Measurements from ENCODE around the gene GALT.

The GALT gene

DNA sequence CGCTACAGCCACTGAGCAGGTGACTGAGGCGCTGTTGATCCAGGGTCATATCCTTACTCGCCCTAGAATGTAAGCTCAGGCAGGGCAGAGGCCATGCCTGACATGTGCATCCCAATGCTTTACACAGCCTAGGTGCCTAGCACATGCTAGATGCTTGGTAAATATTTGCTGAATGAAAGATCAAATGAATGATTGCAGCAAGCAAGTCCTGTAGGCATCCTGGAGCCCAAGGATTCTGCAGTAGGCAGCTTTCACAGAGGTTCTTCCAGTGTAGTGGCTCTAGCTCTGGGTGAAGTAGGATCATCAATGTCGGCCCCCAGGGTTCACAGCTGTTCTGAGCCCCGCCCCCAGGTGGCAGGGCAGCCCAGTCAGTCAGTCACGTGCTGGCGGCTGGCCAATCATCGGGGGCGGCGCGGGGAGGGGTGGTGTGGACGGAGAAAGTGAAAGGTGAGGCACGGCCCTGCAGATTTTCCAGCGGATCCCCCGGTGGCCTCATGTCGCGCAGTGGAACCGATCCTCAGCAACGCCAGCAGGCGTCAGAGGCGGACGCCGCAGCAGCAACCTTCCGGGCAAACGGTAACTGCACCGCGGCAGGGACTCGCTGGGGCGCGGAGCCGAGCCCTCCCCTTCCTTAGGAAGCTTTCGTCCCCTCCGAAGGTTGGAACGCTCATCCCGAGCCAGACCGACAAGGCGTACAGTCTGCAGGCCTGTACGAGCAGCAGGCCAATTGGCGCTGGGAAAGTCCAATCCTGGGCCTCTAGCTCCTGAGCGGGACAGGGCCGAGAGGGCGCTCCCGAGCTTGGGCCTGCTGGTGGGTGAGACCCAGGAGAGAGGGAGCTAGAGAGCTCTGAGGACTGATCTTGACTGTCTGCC lies at the start of gene GALT:
Gene GALT, plus strand, starts transcription at position 465 of the 873 bp plus-strand sequence. Its CDS starts 30 bp downstream, at position 495.
- DNase-seq: peak; percentile 98

DNA sequence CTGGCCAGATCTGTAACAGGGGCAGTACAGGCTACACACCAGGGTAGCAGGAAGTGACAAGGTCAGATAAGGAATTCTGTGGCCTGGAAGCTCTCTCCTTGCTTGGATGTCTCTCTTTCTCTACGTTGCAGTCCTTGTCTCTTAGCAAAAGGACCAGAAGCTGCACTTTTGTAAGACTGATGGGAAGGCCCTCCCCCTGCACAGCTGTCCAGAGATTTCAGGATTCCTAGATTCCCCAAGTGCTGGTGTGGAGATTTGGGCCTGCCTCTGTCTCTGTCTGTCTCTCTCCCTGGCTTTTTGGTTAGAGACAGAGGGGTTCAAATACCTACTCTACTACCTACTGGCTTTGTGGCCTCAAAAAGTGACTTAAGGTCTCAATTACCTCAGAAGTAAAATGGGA lies 46.9 kb upstream of the GALT start:
- DNase-seq: no peak

GRCh38 chr9:34600908-34601307 lies 45.6 kb upstream of the GALT start:
- no peak for DNase-seq

DNA sequence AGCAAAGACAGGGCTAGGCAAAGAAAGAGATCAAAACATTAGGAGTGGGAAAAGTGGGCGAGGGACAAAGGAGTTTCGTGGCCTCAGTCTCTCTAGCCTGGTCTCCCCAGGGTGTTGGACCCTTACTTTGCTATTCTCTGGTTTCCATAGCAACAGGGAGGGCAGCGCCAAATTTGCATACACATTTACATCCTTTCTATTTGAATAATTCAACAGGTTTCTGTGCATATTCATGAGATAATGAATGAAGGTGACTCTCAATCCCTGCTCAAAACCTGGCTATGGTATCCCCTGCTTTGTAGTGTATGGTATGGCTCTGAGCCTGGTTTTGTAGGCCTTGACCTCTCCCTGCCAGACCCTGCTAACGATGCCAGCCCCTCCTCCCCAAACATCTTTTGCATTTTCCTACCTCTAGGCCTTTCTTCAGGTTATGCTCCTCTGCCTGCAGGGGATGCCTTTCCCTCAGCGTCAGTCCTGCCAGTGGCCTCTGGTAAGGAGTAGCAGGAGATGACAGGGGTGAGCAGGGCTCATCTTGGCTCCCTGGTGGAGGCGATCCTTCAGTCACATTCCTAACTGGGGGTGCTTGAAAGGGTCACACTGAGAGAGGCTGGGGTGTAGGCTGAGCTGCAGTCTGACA lies 44.4 kb upstream of the GALT start:
- no peak for DNase-seq

- DNase-seq: peak; percentile 83
Observed at GRCh38 chr9:34603610-34604231, 42.8 kb upstream of the GALT start.

DNA sequence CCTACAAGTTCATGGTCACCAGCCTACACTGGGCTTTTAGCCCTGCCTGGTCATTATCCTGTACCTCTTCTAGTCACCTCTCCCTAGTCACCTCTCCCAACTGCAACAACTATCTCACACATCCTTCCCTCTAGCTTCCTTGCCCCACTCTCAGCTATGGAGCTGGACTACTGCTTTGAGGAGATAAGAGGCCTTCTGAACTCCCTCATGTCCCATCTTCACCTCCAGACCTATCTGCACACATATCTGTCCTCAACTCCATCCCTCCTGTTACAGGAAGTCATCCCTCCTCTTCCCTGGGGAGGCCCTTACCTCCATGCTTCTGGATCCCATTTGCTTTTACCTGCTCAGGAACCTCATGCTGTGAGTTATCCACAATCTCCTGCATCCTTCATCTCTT lies 40.3 kb upstream of the GALT start:
- DNase-seq: no peak

GRCh38 chr9:34606905-34607304 lies 39.6 kb upstream of the GALT start:
- DNase-seq: no peak

DNA sequence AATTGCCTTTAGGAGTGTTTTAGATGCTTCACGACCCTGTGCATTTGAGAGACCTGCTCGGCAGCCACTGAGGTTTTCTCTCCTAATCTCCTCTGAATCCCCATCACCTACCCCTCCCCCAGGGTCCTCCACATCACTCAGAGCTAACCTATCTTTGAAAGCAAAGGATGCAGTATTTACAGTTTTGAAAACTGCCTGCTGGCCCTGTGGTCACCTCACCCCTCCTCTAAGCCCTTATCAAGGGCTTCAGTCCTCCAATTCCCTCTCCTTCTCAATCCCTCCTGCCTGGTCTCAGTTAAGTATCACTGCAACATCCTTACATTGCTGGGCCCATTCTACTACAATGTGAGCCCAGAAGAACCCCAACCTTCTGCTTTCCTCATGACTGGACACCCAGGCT lies 39.1 kb upstream of the GALT start:
- no peak for DNase-seq

GRCh38 chr9:34610434-34611206 lies 35.9 kb upstream of the GALT start:
- DNase-seq: no peak

DNA sequence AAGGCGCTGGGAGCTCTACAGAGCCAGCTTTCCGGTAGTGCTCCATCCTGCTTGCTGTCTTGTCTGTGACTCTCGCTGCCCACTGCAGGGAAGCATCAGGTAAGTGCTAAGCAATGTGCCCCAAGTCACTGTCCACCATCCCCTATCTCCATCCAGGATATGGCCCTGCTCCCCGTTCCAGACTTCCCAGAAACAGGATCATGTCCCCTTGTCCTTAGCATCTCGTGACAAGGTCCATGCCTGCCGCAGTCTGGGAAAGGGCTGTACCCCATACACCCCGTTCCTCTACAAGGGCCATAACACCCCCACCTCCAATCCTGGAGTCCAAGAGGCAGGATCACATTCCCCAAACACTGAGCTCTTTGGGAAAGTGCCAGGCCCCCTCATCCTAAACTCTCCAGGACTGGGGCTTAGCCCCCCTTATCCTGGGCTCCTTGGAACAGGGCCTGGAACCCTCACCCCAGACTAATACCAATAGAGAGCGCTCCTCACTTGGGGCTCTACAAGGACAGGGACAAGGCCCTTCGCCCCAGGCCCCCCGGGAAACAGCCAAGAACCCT lies 35.1 kb upstream of the GALT start:
- DNase-seq: peak; percentile 12

DNA sequence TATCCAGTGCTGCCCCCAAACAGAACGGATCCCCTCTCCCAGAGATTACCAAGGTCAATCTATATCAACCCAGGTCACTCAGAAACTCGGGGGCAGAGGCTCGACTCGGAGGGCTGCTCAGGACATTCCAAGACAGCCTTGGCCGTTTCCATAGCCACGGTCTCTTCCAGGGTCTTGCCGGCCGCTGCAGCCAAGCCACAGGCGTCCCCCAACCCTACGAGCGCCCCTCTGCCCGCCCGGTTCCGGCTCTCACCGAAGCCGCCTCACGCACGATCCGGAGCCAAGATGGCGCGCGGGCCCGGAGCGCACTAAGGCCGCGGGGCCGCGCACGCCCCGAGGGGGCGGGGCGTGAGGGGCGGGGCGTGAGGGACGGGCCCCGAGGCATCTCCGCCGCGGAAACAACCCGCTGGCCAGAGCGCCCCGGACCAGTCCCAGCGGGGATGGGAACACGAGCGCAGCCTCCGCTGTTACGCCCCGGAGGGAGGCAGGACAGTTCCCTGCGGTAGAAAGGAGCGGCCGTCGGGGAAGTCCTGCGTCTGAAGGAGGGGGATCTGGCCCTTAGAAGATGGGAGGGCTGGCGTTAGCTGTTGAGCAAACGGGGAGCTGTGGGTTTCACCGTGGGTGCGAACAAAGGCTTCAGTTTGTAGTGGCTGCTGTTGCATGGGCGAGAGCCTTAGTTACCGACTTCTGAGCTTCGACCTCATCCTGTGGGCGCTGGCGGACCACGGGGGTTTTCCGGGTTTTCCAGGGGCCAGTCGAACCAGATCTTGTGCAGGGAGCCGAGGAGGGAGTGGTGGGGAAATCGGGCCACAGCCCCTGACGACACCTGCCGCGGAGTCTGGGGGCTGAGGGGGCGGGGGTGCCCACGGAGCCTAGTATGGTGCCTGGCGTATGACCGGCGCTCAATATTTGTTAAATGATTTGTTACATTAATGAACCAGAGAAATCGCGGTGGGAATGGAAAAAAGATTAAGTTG lies 34.4 kb upstream of the GALT start, which contains the start of gene RPP25L:
Gene RPP25L, minus strand, starts transcription at position 287 of the 977 bp plus-strand sequence. CDS start 801 bp downstream, outside the sequence.
- peak; percentile 90 for DNase-seq

GRCh38 chr9:34612788-34613390 lies 33.6 kb upstream of the GALT start:
- DNase-seq: peak; percentile 62

- DNase-seq: no peak
Observed at GRCh38 chr9:34615132-34615531, 31.3 kb upstream of the GALT start.

DNA sequence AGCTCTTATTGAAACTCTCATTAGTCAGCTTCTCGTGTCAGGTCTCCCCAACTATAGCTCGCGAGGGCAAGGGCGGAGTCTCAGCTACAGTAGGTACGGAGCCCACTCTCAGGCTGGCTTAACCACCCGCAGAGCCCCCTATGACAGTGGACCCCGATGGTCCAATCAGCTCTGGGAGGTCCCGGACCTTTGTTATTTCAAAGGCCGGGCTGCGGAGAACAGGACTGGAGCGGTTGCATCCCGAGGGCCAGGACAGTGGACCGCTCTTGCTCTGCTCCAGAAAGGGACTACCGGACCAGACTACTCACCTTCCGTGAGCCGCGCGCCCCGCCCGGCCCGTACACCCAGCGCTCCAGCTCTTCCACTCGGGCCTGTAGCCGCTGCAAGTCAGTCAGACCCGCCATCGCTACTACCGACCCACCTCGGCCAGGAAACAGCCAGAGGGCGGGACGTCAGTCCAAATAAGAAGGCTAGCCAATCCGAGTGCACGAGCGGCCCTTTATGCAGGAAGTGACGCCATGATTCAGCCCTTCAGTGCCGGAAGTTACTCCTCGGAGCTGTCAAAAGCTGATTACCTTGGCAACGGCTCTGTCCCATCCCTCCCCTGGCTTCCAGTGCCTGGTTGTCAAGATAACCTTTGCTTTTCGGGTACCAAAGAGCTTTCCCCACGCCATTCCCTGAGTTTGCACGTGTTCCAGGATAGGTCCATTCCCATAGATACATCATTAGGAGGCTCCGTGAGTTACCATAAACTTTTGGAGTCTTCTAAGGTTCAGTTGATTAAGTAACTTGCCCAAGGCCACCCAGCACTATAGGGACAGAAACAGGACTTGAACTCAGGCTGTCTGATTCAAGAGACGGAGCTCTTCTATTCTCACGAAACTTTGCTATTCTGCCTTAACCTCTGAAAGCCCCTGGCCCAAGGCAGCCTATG lies 26.1 kb upstream of the GALT start, which contains the start of gene DCTN3:
Gene DCTN3, minus strand, starts transcription at position 435 of the 934 bp plus-strand sequence. Its CDS starts 31 bp downstream, at position 404.
- peak; percentile 84 for DNase-seq

GRCh38 chr9:34623374-34624235 lies 22.9 kb upstream of the GALT start:
- no peak for DNase-seq

- DNase-seq: no peak
Observed at GRCh38 chr9:34624475-34625185, 21.8 kb upstream of the GALT start.

DNA sequence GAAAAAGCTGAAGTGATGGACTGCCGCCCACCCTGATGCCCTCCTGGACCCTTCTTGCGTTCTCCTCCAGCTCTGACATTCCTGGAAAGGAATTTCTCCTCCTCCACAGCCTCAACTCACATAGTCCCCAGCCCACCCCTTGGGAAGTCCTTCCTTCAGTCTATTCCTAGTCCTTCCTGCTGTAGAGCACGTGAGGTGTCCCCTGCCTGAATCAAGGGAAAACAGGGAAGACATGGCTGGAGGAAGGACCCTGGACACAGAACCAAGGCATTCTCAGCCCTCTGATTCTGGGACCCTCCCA lies 21.3 kb upstream of the GALT start:
- DNase-seq: no peak

All from stimulated activated CD4-positive, alpha-beta T cell treated with anti-CD3 and anti-CD28 coated beads, Interleukin-4, amount 100 ng/mL, for 1 hour (primary cell).